Left lobe of liver (tissue), 2 donors: ENCODE measurements around the gene CYP2D6. TPM values are rescaled to one million over a fixed set of nuclear protein-coding genes. Genes with fewer than 3 reads are reported as not detected.
A peak's percentile ranks its signal among the peaks of the same experiment; 100 is the strongest.
"Not testable (repeated sequence)": the region's sequence is repeated elsewhere in the genome, so short reads cannot be mapped to it uniquely, and the experiment has no call there.

Experiments used
- ATAC-seq: fragments of 200-7000 bp; cut with Tn5 transposase; one replicate; pipeline ENCODE4 v1.9.1; 2020; ENCODE audit warnings: mild to moderate bottlenecking, moderate library complexity
- DNase-seq: peaks from one replicate; pipeline ENCODE4 v3.0.0-alpha.2; 2020; ENCODE audit warnings: low spot score
- total RNA-seq: library from RNA; stranded (reverse); gene quantifications from one replicate; pipeline ENCODE4 v1.2.1, GENCODE V29; 2021
- donor health status: DM: no; HTN: no; CAD: no; lungs with moderate emphysema.
- donor health status: DM: no; HTN: yes; CAD: no.

CYP2D6 gene
- total RNA-seq, 1 donor from 2014 or later: 358 TPM

- DNase-seq, ATAC-seq: not testable (repeated sequence)
Observed at GRCh38 chr22:42135688-42136087, 5.1 kb upstream of the CYP2D6 start.

- DNase-seq (peak; percentile 48), ATAC-seq (no peak)
Observed at GRCh38 chr22:42134100-42135020, 3.8 kb upstream of the CYP2D6 start.

GRCh38 chr22:42132457-42132856 lies 1.8 kb upstream of the CYP2D6 start:
- ATAC-seq (no peak), DNase-seq (peak; percentile 59)

GRCh38 chr22:42131562-42131961 lies 952 bp upstream of the CYP2D6 start:
- ATAC-seq (peak; percentile 12), DNase-seq (peak; percentile 75)

GRCh38 chr22:42130182-42130581 lies 428 bp downstream of the CYP2D6 start:
- ATAC-seq: peak; percentile 38
- DNase-seq: not testable (repeated sequence)

- peak; percentile 91 for DNase-seq
- ATAC-seq: peak; percentile 49
Observed at GRCh38 chr22:42128776-42129694, 1.6 kb downstream of the CYP2D6 start.

- ATAC-seq, DNase-seq: not testable (repeated sequence)
Observed at GRCh38 chr22:42128007-42128406, 2.6 kb downstream of the CYP2D6 start.

GRCh38 chr22:42127606-42128005 lies 3.0 kb downstream of the CYP2D6 start:
- ATAC-seq (no peak), DNase-seq (no peak)

GRCh38 chr22:42123529-42123928 lies 7.1 kb downstream of the CYP2D6 start:
- not testable (repeated sequence) for ATAC-seq

GRCh38 chr22:42120231-42121021 lies 10.2 kb downstream of the CYP2D6 start:
- DNase-seq: not testable (repeated sequence)
- peak; percentile 9 for ATAC-seq

More at GRCh38 chr22:42123529-42123928, 7.1 kb downstream of the CYP2D6 start:
- DNase-seq: not testable (repeated sequence)

GRCh38 chr22:42116848-42117424 lies 13.7 kb downstream of the CYP2D6 start:
- DNase-seq (no peak), ATAC-seq (peak; percentile 39)

- ATAC-seq, DNase-seq: not testable (repeated sequence)
Observed at GRCh38 chr22:42115420-42115830, 15.2 kb downstream of the CYP2D6 start.

- ATAC-seq (peak; percentile 42), DNase-seq (no peak)
Observed at GRCh38 chr22:42114721-42115120, 15.9 kb downstream of the CYP2D6 start.

GRCh38 chr22:42112793-42113192 lies 17.8 kb downstream of the CYP2D6 start:
- not testable (repeated sequence) for ATAC-seq, DNase-seq

GRCh38 chr22:42111798-42112197 lies 18.8 kb downstream of the CYP2D6 start:
- DNase-seq: no peak

GRCh38 chr22:42108848-42109247 lies 21.8 kb downstream of the CYP2D6 start:
- DNase-seq (no peak), ATAC-seq (no peak)

More at GRCh38 chr22:42111798-42112197, 18.8 kb downstream of the CYP2D6 start:
- ATAC-seq: no peak

GRCh38 chr22:42104332-42104860 lies 26.2 kb downstream of the CYP2D6 start:
- not testable (repeated sequence) for DNase-seq, ATAC-seq

GRCh38 chr22:42101199-42101598 lies 29.4 kb downstream of the CYP2D6 start:
- no peak for DNase-seq
- no peak for ATAC-seq

- ATAC-seq: peak; percentile 8
Observed at GRCh38 chr22:42091455-42091782, 39.2 kb downstream of the CYP2D6 start.

More at GRCh38 chr22:42091455-42091782, 39.2 kb downstream of the CYP2D6 start:
- DNase-seq: no peak
